DMS153 treated with DMSO at 0.1 percent for 48 hours (cell line): ENCODE results near the gene AHCYL2.
"Not testable (repeated sequence)": the region's sequence is repeated elsewhere in the genome, so short reads cannot be mapped to it uniquely, and the experiment has no call there.

Source experiments
- DNase-seq: peaks from one replicate; lab custom pipeline; 2025; ENCODE audit not compliant: unreplicated experiment; lab: John Stamatoyannopoulos, UW

The AHCYL2 gene

GRCh38 chr7:129446925-129447324, 222.1 kb downstream of the AHCYL2 start:
- not testable (repeated sequence) for DNase-seq

GRCh38 chr7:129447445-129447844, 222.6 kb downstream of the AHCYL2 start:
- DNase-seq: not testable (repeated sequence)

- not testable (repeated sequence) for DNase-seq
Measured at GRCh38 chr7:129448608-129449007, 223.8 kb downstream of the AHCYL2 start.

GRCh38 chr7:129450295-129450694, 225.5 kb downstream of the AHCYL2 start:
- DNase-seq: no peak

- DNase-seq: no peak
Measured at GRCh38 chr7:129452589-129453231, 227.9 kb downstream of the AHCYL2 start.

- no peak for DNase-seq
Measured at GRCh38 chr7:129453510-129454248, 228.8 kb downstream of the AHCYL2 start.

GRCh38 chr7:129454249-129454551, 229.4 kb downstream of the AHCYL2 start:
- DNase-seq: no peak

- DNase-seq: no peak
Measured at GRCh38 chr7:129456421-129456820, 231.6 kb downstream of the AHCYL2 start.

- DNase-seq: no peak
Measured at GRCh38 chr7:129457101-129457500, 232.3 kb downstream of the AHCYL2 start.

GRCh38 chr7:129458171-129458570, 233.3 kb downstream of the AHCYL2 start:
- no peak for DNase-seq

GRCh38 chr7:129461809-129462208, 237.0 kb downstream of the AHCYL2 start:
- no peak for DNase-seq

- no peak for DNase-seq
Measured at GRCh38 chr7:129462420-129462819, 237.6 kb downstream of the AHCYL2 start.

- no peak for DNase-seq
Measured at GRCh38 chr7:129464194-129464593, 239.4 kb downstream of the AHCYL2 start.

GRCh38 chr7:129465080-129465479, 240.2 kb downstream of the AHCYL2 start:
- no peak for DNase-seq

- no peak for DNase-seq
Measured at GRCh38 chr7:129466796-129467195, 242.0 kb downstream of the AHCYL2 start.

GRCh38 chr7:129468087-129468486, 243.3 kb downstream of the AHCYL2 start:
- DNase-seq: no peak

GRCh38 chr7:129468547-129468946, 243.7 kb downstream of the AHCYL2 start:
- DNase-seq: no peak

- no peak for DNase-seq
Measured at GRCh38 chr7:129469930-129470329, 245.1 kb downstream of the AHCYL2 start.

- no peak for DNase-seq
Measured at GRCh38 chr7:129470411-129470810, 245.6 kb downstream of the AHCYL2 start.

GRCh38 chr7:129471402-129471827, 246.6 kb downstream of the AHCYL2 start:
- DNase-seq: no peak

GRCh38 chr7:129475931-129476330, 251.1 kb downstream of the AHCYL2 start:
- not testable (repeated sequence) for DNase-seq

GRCh38 chr7:129476398-129476797, 251.6 kb downstream of the AHCYL2 start:
- not testable (repeated sequence) for DNase-seq
